ENCODE data around the gene SUPT4H1. TPM values are rescaled to one million over a fixed set of nuclear protein-coding genes. Genes with fewer than 3 reads are reported as not detected.

SUPT4H1 gene
- total and polyA plus RNA-seq, 9 of the 15 experiments (the other 6 are each of a cell fraction or from before 2014, with no cell fraction given) = 62.1 to 320 (median 117) TPM

DNA sequence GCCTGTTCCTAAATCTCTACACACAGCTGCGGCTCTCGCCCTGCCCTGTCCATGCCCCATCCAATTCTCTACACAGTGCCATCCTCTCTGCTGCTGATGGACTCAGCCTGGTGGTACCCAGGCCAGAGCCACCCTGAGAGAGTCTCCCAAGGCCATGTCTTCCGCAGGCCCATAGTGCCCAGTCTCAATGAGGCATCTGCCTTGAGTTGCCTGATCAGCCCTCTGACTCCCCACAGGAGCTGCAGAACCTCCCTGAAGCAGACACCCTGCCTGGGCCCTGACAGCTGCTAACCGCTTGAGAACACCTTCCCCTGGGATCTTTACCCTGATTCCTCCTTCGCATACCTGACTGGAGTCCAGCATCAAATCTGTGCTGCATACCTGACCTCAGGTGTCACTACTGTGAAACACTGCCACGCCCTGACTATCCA, 36.7 kb downstream of the SUPT4H1 start:
- H3K4me2 ChIP-seq (ENCODE audit: insufficient read depth, low read length) = no peak overlapping the region
- DNase-seq (ENCODE audit: extremely low read depth in 1 of 4, low spot score in 3 of 4) = no peak
- intact Hi-C loops (cut with micrococcal nuclease) = no loop called here

More for the DNA sequence above, 36.7 kb downstream of the SUPT4H1 start:
- WGBS (ENCODE audit: insufficient coverage, low coverage, missing lambda C conversion rate) = 48% methylated on average over 4 of the region's 6 CpGs
- ChIA-PET CTCF (ENCODE audit: low intra/inter-chr PET ratio) (no interaction called here), POLR2A (interaction anchor here (0.9 to 4.3 kb wide), 3 partner anchors 11 to 40 kb away, joined by 3 to 42 read pairs (median 14); partner anchors contain the start of gene TSPOAP1)
- FAIRE-seq = no peak
- no peaks in the 10 kb centered on the region for H3K36me3 ChIP-seq (ENCODE audit: control insufficient read depth, insufficient read depth, low read length)
- no peaks in the 10 kb centered on the region for H3K79me2 ChIP-seq (ENCODE audit: control insufficient read depth, insufficient read depth, low read length)
- no peak for TF ChIP-seq ELF1 (tag; IDR thresholded peaks at IDR 0.05)
- no peak for TF ChIP-seq CHD1 (IDR thresholded peaks at IDR 0.05; ENCODE audit: low read length)
- no peak for TF ChIP-seq NR1H2 (CRISPR knock-in tag; IDR thresholded peaks at IDR 0.05)
- TF ChIP-seq HNRNPL (IDR thresholded peaks at IDR 0.05; ENCODE audit: low read depth, low read length) = no peak
- no peak for TF ChIP-seq SRSF3 (IDR thresholded peaks at IDR 0.05; ENCODE audit: insufficient read depth, low read length)
- TF ChIP-seq NR4A1 (CRISPR knock-in tag; IDR thresholded peaks at IDR 0.05) = no peak
- TF ChIP-seq NR4A1 (tag; IDR thresholded peaks at IDR 0.05) = no peak
- TF ChIP-seq, protein P1, sequence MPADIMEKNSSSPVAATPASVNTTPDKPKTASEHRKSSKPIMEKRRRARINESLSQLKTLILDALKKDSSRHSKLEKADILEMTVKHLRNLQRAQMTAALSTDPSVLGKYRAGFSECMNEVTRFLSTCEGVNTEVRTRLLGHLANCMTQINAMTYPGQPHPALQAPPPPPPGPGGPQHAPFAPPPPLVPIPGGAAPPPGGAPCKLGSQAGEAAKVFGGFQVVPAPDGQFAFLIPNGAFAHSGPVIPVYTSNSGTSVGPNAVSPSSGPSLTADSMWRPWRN (IDR thresholded peaks at IDR 0.05; ENCODE audit: low read depth) = no peak
- TF ChIP-seq MED1 (CRISPR knock-in tag; IDR thresholded peaks at IDR 0.05; ENCODE audit: borderline replicate concordance) = no peak
- no peak for TF ChIP-seq TRIM24 (IDR thresholded peaks at IDR 0.05)
- TF ChIP-seq BMI1 (IDR thresholded peaks at IDR 0.05; ENCODE audit: low read length) = no peak
- TF ChIP-seq, protein P2, sequence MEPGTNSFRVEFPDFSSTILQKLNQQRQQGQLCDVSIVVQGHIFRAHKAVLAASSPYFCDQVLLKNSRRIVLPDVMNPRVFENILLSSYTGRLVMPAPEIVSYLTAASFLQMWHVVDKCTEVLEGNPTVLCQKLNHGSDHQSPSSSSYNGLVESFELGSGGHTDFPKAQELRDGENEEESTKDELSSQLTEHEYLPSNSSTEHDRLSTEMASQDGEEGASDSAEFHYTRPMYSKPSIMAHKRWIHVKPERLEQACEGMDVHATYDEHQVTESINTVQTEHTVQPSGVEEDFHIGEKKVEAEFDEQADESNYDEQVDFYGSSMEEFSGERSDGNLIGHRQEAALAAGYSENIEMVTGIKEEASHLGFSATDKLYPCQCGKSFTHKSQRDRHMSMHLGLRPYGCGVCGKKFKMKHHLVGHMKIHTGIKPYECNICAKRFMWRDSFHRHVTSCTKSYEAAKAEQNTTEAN (CRISPR knock-in tag; IDR thresholded peaks at IDR 0.05) = no peak
- no peak for TF ChIP-seq ZNF174 (CRISPR knock-in tag; IDR thresholded peaks at IDR 0.05)
- TF ChIP-seq, protein P3, sequence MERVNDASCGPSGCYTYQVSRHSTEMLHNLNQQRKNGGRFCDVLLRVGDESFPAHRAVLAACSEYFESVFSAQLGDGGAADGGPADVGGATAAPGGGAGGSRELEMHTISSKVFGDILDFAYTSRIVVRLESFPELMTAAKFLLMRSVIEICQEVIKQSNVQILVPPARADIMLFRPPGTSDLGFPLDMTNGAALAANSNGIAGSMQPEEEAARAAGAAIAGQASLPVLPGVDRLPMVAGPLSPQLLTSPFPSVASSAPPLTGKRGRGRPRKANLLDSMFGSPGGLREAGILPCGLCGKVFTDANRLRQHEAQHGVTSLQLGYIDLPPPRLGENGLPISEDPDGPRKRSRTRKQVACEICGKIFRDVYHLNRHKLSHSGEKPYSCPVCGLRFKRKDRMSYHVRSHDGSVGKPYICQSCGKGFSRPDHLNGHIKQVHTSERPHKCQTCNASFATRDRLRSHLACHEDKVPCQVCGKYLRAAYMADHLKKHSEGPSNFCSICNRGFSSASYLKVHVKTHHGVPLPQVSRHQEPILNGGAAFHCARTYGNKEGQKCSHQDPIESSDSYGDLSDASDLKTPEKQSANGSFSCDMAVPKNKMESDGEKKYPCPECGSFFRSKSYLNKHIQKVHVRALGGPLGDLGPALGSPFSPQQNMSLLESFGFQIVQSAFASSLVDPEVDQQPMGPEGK (CRISPR knock-in tag; IDR thresholded peaks at IDR 0.05; ENCODE audit: borderline replicate concordance) = no peak
- TF ChIP-seq HMG20A (CRISPR knock-in tag; conservative IDR thresholded peaks at IDR 0.05) = no peak
- no peak for TF ChIP-seq HDGF (IDR thresholded peaks at IDR 0.05)
- no peak for TF ChIP-seq ZNF57 (CRISPR knock-in tag; IDR thresholded peaks at IDR 0.05)
- no peak for TF ChIP-seq ZNF212 (CRISPR knock-in tag; IDR thresholded peaks at IDR 0.05)
- no peak for TF ChIP-seq ARNT (IDR thresholded peaks at IDR 0.05)
- no peak for TF ChIP-seq ETS2 (tag; IDR thresholded peaks at IDR 0.05; ENCODE audit: borderline replicate concordance, poor library complexity, severe bottlenecking)
- no peaks in the 10 kb centered on the region for H3K9me3 ChIP-seq (replicated peaks; ENCODE audit: control insufficient read depth, insufficient read depth, low read depth, low read length)
- ATAC-seq = no peak
- no peaks in the 10 kb centered on the region for H3K9me1 ChIP-seq (ENCODE audit: control insufficient read depth, insufficient read depth, low read length)
- H3K27me3 ChIP-seq (ENCODE audit: control insufficient read depth in 2 of 2, insufficient read depth in 2 of 2, low read length in 2 of 2) = no peaks in the 10 kb centered on the region
- in situ Hi-C loops (cut with MboI) = no loop called here
- no peak overlapping the region for H3K27ac ChIP-seq (ENCODE audit: extremely low read depth, low read depth, low read length)
- H3K4me1 ChIP-seq (replicated peaks in 1 of 2; ENCODE audit: control insufficient read depth in 2 of 2, insufficient read depth in 2 of 2, low read length in 2 of 2) = peaks cover 0 to 21% of the 10 kb centered on the region in 2 experiments; a peak in 1 of 5 replicates
- no peaks in the 10 kb centered on the region for H4K20me1 ChIP-seq (replicated peaks; ENCODE audit: control insufficient read depth, insufficient read depth, low read length)
- H3K9ac ChIP-seq (ENCODE audit: insufficient read depth in 1 of 2, low read depth in 2 of 2, low read length in 2 of 2) = peak overlapping the region in 1 of 2 experiments; percentile 36; a peak in 1 of 4 replicates
- H2AFZ ChIP-seq (ENCODE audit: low read depth, low read length) = no peak overlapping the region
- no peak overlapping the region for H3K4me3 ChIP-seq
- no TSS peak for BruUV-seq (replicated peaks)
